Measurements from ENCODE around the gene PUS1.

The PUS1 gene

GRCh38 chr12:131933387-131933786 lies 4.3 kb downstream of the PUS1 start:
- Histone ChIP-seq H3K4me1 (ENCODE audit: insufficient read depth, low read length, poor library complexity, severe bottlenecking) (peaks cover 11% of the 10 kb centered on the region), H3K9me3 (ENCODE audit: insufficient read depth, low read depth, low read length) (no peaks in the 10 kb centered on the region), H3K4me3 (ENCODE audit: low read length, poor library complexity, severe bottlenecking) (no peak overlapping the region), H3K36me3 (ENCODE audit: insufficient read depth, low read length) (peaks cover 31% of the 10 kb centered on the region; the same call in 1 of the 2 replicates), H3K79me2 (ENCODE audit: insufficient read depth, low read length) (peaks cover 32% of the 10 kb centered on the region), H3F3A (ENCODE audit: low read depth) (no peaks in the 10 kb centered on the region), H2AFZ (ENCODE audit: low read length) (no peak overlapping the region), H3K9ac (ENCODE audit: low read depth, low read length, poor library complexity, severe bottlenecking) (no peak overlapping the region), H3K27me3 (ENCODE audit: insufficient read depth, low read length, poor library complexity, severe bottlenecking) (no peaks in the 10 kb centered on the region), H4K20me1 (ENCODE audit: insufficient read depth, low read length, poor library complexity, severe bottlenecking) (peaks cover 12% of the 10 kb centered on the region), H3K4me2 (ENCODE audit: low read depth, low read length, poor library complexity, severe bottlenecking) (no peak overlapping the region), H3K9me2 (replicated peaks; ENCODE audit: low read depth, low read length) (no peaks in the 10 kb centered on the region)
- no peak for TF ChIP-seq EZH2phosphoT487 (IDR thresholded peaks at IDR 0.05; ENCODE audit: borderline replicate concordance)
- TF ChIP-seq CTCF (conservative IDR thresholded peaks at IDR 0.05; ENCODE audit: low read length) = no peak

DNA sequence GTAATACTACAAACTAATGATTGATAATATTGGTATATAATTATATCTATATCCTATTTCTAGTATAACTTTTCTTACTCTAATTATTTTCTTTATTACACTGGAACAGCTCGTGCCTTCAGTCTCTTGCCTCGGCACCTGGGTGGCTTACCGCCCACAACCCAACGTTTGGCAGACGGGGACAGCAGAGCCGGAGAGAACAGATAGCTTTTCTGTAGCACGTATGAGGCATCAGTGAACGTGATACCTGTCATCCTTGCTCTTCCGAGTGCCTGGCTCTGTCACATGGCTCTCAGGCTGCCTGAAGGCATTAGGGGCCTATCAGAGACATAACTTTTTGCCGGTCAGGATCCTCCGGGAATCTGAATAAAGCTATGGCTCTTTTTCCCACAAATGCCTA lies 5.5 kb downstream of the PUS1 start:
- Histone ChIP-seq H3K79me2 (ENCODE audit: insufficient read depth, low read length) (peaks cover 27% of the 10 kb centered on the region), H3K4me2 (ENCODE audit: low read depth, low read length, poor library complexity, severe bottlenecking) (no peak overlapping the region), H3K9me2 (replicated peaks; ENCODE audit: low read depth, low read length) (no peaks in the 10 kb centered on the region), H3K27me3 (ENCODE audit: insufficient read depth, low read length, poor library complexity, severe bottlenecking) (no peaks in the 10 kb centered on the region), H3K4me3 (ENCODE audit: low read length, poor library complexity, severe bottlenecking) (no peak overlapping the region), H3F3A (ENCODE audit: low read depth) (no peaks in the 10 kb centered on the region), H2AFZ (ENCODE audit: low read length) (no peak overlapping the region), H3K9me3 (ENCODE audit: insufficient read depth, low read depth, low read length) (no peaks in the 10 kb centered on the region), H3K4me1 (ENCODE audit: insufficient read depth, low read length, poor library complexity, severe bottlenecking) (peaks cover 10% of the 10 kb centered on the region), H4K20me1 (ENCODE audit: insufficient read depth, low read length, poor library complexity, severe bottlenecking) (peaks cover 12% of the 10 kb centered on the region), H3K36me3 (ENCODE audit: insufficient read depth, low read length) (peaks cover 31% of the 10 kb centered on the region; the same call in 1 of the 2 replicates), H3K9ac (ENCODE audit: low read depth, low read length, poor library complexity, severe bottlenecking) (no peak overlapping the region)
- TF ChIP-seq CTCF (conservative IDR thresholded peaks at IDR 0.05; ENCODE audit: low read length) (no peak), EZH2phosphoT487 (IDR thresholded peaks at IDR 0.05; ENCODE audit: borderline replicate concordance) (no peak)

DNA sequence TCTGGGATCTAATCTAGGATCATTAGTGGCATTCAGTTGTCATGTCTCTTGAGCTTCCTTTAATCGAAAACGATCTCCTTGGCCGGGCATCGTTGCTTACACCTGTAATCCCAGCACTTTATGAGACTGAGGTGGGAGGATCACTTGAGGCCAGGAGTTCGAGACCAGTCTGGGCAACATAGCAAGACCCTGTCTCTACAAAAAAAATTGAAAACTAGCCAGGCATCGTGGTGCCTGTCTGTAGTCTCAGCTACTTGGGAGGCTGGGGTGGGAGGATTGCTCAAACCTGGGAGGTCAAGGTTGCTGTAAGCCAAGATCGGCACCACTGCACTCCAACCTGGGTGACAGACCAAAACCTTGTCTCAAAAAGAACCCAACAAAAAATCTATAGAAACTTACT lies 9.0 kb downstream of the PUS1 start:
- Histone ChIP-seq H3K9me3 (ENCODE audit: insufficient read depth, low read depth, low read length) (no peaks in the 10 kb centered on the region), H3K4me1 (ENCODE audit: insufficient read depth, low read length, poor library complexity, severe bottlenecking) (no peaks in the 10 kb centered on the region), H3K79me2 (ENCODE audit: insufficient read depth, low read length) (no peaks in the 10 kb centered on the region), H3K36me3 (ENCODE audit: insufficient read depth, low read length) (peaks cover 22% of the 10 kb centered on the region; the same call in 1 of the 2 replicates), H3K4me2 (ENCODE audit: low read depth, low read length, poor library complexity, severe bottlenecking) (no peak overlapping the region), H3K9me2 (replicated peaks; ENCODE audit: low read depth, low read length) (no peaks in the 10 kb centered on the region), H3K9ac (ENCODE audit: low read depth, low read length, poor library complexity, severe bottlenecking) (no peak overlapping the region), H4K20me1 (ENCODE audit: insufficient read depth, low read length, poor library complexity, severe bottlenecking) (no peaks in the 10 kb centered on the region), H3F3A (ENCODE audit: low read depth) (no peaks in the 10 kb centered on the region), H2AFZ (ENCODE audit: low read length) (no peak overlapping the region), H3K4me3 (ENCODE audit: low read length, poor library complexity, severe bottlenecking) (no peak overlapping the region), H3K27me3 (ENCODE audit: insufficient read depth, low read length, poor library complexity, severe bottlenecking) (no peaks in the 10 kb centered on the region)
- TF ChIP-seq EZH2phosphoT487 (IDR thresholded peaks at IDR 0.05; ENCODE audit: borderline replicate concordance) (no peak), CTCF (conservative IDR thresholded peaks at IDR 0.05; ENCODE audit: low read length) (no peak)

All from Loucy (cell line).